Measurements from ENCODE around the gene FUT2.

Gene FUT2

DNA sequence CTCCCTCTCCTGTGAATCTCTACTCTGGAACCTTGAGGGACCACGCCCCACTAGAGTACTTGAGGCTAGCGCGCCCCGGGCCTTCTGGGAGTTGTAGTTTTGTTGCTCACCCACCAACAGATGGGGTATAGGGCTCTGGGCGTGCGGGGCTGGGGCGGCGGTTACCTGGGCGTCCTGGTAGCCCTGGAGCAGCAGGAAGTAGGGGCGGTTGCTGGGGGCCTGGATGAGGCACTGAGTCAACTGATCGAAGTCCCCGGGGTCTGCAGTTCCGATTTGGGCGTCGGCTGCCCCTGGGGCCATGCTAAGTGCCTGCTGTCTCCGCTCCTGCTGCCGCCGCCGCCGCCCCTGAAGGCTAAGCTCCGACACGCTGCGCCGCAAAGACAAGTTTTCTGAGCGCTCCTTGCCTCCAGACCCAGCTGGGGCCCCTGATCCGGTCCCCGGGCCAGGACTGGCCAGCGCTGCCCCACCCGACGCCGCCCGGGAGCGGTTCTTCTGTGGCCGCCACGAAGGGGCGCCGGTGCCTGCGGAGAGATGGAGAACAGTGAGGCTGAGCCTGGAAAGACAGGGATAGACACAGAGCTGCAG is 39.4 kb downstream of the FUT2 start (continued):
- TF ChIP-seq GLIS3 (CRISPR knock-in tag; IDR thresholded peaks at IDR 0.05) (no peak), OSR1 (CRISPR knock-in tag; IDR thresholded peaks at IDR 0.05) (no peak)
- TF ChIP-seq, protein P1, sequence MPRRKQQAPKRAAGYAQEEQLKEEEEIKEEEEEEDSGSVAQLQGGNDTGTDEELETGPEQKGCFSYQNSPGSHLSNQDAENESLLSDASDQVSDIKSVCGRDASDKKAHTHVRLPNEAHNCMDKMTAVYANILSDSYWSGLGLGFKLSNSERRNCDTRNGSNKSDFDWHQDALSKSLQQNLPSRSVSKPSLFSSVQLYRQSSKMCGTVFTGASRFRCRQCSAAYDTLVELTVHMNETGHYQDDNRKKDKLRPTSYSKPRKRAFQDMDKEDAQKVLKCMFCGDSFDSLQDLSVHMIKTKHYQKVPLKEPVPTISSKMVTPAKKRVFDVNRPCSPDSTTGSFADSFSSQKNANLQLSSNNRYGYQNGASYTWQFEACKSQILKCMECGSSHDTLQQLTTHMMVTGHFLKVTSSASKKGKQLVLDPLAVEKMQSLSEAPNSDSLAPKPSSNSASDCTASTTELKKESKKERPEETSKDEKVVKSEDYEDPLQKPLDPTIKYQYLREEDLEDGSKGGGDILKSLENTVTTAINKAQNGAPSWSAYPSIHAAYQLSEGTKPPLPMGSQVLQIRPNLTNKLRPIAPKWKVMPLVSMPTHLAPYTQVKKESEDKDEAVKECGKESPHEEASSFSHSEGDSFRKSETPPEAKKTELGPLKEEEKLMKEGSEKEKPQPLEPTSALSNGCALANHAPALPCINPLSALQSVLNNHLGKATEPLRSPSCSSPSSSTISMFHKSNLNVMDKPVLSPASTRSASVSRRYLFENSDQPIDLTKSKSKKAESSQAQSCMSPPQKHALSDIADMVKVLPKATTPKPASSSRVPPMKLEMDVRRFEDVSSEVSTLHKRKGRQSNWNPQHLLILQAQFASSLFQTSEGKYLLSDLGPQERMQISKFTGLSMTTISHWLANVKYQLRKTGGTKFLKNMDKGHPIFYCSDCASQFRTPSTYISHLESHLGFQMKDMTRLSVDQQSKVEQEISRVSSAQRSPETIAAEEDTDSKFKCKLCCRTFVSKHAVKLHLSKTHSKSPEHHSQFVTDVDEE (CRISPR knock-in tag; IDR thresholded peaks at IDR 0.05): no peak

DNA sequence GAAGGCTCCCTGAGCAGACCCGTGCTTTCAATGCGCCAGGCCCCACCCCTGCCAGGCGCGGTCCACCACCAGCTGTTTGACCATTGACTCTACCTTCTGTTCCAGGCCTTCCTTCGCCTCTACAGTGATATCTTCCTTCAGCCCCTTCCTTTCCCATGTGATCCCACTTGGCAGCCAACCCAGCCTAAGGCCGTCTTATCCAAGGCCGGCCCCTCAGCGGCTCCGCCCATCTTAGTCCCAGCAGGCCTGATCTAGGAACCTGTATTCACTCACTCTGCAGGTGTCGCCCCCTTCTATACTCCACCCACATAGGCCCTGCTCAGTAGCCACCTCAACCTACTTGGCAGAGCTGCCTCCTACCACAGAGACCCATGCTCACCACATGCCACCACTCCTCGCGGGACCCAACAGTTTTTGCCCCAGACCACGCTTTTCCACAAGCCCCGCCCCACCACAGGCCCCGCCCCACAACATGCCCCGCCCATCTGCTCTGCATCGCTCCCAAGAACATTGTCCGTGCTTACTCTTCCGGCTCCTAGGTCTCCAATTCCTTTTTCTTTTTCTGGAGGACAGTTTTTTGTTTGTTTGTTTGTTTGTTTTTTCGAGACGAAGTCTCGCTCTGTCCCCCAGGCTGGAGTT is 41.7 kb downstream of the FUT2 start:
- ATAC-seq: no peak
- TF ChIP-seq, protein P1 (CRISPR knock-in tag; IDR thresholded peaks at IDR 0.05): no peak
- TF ChIP-seq BACH2 (CRISPR knock-in tag; IDR thresholded peaks at IDR 0.05; ENCODE audit: borderline replicate concordance) (no peak), ZFP30 (CRISPR knock-in tag; IDR thresholded peaks at IDR 0.05) (no peak), SNAI2 (CRISPR knock-in tag; IDR thresholded peaks at IDR 0.05) (no peak), ZNF70 (CRISPR knock-in tag; IDR thresholded peaks at IDR 0.05) (no peak), TCF4 (CRISPR knock-in tag; IDR thresholded peaks at IDR 0.05; ENCODE audit: borderline replicate concordance) (no peak), OSR1 (CRISPR knock-in tag; IDR thresholded peaks at IDR 0.05) (no peak), CSDC2 (CRISPR knock-in tag; IDR thresholded peaks at IDR 0.05) (no peak), PPARA (CRISPR knock-in tag; IDR thresholded peaks at IDR 0.05; ENCODE audit: borderline replicate concordance) (no peak), ZC3H10 (CRISPR knock-in tag; IDR thresholded peaks at IDR 0.05) (no peak), ESRRG (CRISPR knock-in tag; IDR thresholded peaks at IDR 0.05) (no peak)
- TF ChIP-seq, protein P2, sequence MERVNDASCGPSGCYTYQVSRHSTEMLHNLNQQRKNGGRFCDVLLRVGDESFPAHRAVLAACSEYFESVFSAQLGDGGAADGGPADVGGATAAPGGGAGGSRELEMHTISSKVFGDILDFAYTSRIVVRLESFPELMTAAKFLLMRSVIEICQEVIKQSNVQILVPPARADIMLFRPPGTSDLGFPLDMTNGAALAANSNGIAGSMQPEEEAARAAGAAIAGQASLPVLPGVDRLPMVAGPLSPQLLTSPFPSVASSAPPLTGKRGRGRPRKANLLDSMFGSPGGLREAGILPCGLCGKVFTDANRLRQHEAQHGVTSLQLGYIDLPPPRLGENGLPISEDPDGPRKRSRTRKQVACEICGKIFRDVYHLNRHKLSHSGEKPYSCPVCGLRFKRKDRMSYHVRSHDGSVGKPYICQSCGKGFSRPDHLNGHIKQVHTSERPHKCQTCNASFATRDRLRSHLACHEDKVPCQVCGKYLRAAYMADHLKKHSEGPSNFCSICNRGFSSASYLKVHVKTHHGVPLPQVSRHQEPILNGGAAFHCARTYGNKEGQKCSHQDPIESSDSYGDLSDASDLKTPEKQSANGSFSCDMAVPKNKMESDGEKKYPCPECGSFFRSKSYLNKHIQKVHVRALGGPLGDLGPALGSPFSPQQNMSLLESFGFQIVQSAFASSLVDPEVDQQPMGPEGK (CRISPR knock-in tag; IDR thresholded peaks at IDR 0.05; ENCODE audit: borderline replicate concordance): no peak

DNA sequence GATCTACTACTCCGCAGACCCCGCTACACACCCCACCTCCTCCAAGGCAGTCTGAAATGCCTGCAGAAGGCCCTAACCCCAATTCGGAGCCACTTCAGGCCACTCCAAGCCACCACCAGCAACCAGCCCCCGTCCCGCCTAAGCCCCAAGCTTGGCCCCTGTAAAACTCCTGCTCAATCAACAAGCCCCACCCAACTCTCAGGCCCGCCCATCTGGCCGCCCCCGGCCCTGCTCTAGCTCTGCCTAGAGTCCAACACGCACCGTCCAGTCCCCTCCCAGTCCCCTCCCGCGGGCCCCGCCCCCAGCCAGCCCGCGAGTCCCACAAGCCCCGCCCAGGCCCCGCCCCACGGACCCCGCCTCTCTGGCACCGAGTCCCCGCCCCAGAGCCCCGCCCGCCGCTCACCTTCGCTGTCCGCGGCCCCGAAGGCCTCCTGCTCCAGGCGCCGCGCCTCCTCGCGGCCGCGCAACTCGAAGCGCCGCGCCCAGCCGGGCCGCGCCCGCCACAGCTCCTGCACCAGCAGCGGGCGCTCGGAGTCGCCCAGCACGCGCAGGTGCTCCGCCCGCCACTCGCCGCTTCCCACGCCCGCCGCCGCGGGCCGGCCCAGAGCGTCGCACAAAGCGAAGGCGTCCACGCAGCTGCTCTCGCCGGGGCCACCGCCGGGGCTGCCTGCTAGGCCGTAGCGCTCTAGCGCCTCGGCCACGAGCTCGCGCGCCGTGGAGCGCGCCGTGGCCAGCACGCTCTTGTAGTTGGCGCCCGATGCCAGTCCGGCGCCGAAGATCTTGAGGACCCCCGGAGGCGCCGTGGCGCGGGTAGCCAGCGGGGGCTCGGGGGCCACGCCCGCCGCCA is 43.0 kb downstream of the FUT2 start:
- ATAC-seq: peak; percentile 94
- TF ChIP-seq PPARA (CRISPR knock-in tag; IDR thresholded peaks at IDR 0.05; ENCODE audit: borderline replicate concordance) (no peak), CSDC2 (CRISPR knock-in tag; IDR thresholded peaks at IDR 0.05) (no peak), GLIS3 (CRISPR knock-in tag; IDR thresholded peaks at IDR 0.05) (no peak), SNAI2 (CRISPR knock-in tag; IDR thresholded peaks at IDR 0.05) (peak; percentile 36; the same call in 1 of the 2 replicates), BACH2 (CRISPR knock-in tag; IDR thresholded peaks at IDR 0.05; ENCODE audit: borderline replicate concordance) (no peak), OSR1 (CRISPR knock-in tag; IDR thresholded peaks at IDR 0.05) (no peak), ZFP3 (CRISPR knock-in tag; IDR thresholded peaks at IDR 0.05) (0 out of 2 replicates have a peak, but pooled peaks have one; percentile 15), ZFP30 (CRISPR knock-in tag; IDR thresholded peaks at IDR 0.05) (no peak), ZNF565 (CRISPR knock-in tag; conservative IDR thresholded peaks at IDR 0.05; ENCODE audit: low read depth) (no peak)
- TF ChIP-seq, protein P1 (CRISPR knock-in tag; IDR thresholded peaks at IDR 0.05): no peak

Data from SK-N-SH treated with all-trans-retinoic acid at 6 μM for 48 hours (cell line).